Osteoblast (primary cell): Measurements from ENCODE around the gene ODAD4. TPM values are rescaled to one million over a fixed set of nuclear protein-coding genes. Genes with fewer than 3 reads are reported as not detected.

Experiments used
- total RNA-seq: library from RNA; depleted of rRNA; stranded (reverse); fragments of >200 nt; gene quantifications from 2 replicates; pipeline ENCODE4 v1.2.3, GENCODE V29; 2012

ODAD4 gene
- total RNA-seq, 1 donor: 1.1 TPM

Other genes with a start within 250 kb of the ODAD4 start
- 94.5 and 101 TPM in 2 replicates for gene EIF1, start 241.7 kb upstream of the ODAD4 start, total RNA-seq
- gene GAST, start 218.3 kb upstream of the ODAD4 start, total RNA-seq: not detected in 2 replicates
- gene HAP1, start 196.0 kb upstream of the ODAD4 start, total RNA-seq: under 0.01 TPM in 1 of 2 replicates, not detected in the other
- gene JUP, start 143.9 kb upstream of the ODAD4 start, total RNA-seq: 18.0 and 24.2 TPM in 2 replicates
- gene P3H4, start 118.7 kb upstream of the ODAD4 start, total RNA-seq: 59.7 and 66.6 TPM in 2 replicates
- 387 and 396 TPM in 2 replicates for gene FKBP10, start 117.6 kb upstream of the ODAD4 start, total RNA-seq
- 69.8 and 70.4 TPM in 2 replicates for gene NT5C3B, start 94.4 kb upstream of the ODAD4 start, total RNA-seq
- gene KLHL10, start 92.8 kb upstream of the ODAD4 start, total RNA-seq: 0.36 and 0.59 TPM in 2 replicates
- gene KLHL11, start 65.2 kb upstream of the ODAD4 start, total RNA-seq: 28.6 and 34.7 TPM in 2 replicates
- gene ACLY, start 11.7 kb upstream of the ODAD4 start, total RNA-seq: 271 and 273 TPM in 2 replicates
- gene CNP, start 36.2 kb downstream of the ODAD4 start, total RNA-seq: 87.6 and 96.4 TPM in 2 replicates
- gene DNAJC7, start 86.8 kb downstream of the ODAD4 start, total RNA-seq: 75.3 and 76.3 TPM in 2 replicates
- 38.0 and 39.1 TPM in 2 replicates for gene NKIRAS2, start 89.5 kb downstream of the ODAD4 start, total RNA-seq
- gene C17orf113, start 120.0 kb downstream of the ODAD4 start, total RNA-seq: under 0.01 and 0.29 TPM in 2 replicates
- not detected in 2 replicates for gene ZNF385C, start 167.9 kb downstream of the ODAD4 start, total RNA-seq
- gene DHX58, start 182.1 kb downstream of the ODAD4 start, total RNA-seq: 18.5 and 23.0 TPM in 2 replicates
- 8.3 and 9.0 TPM in 2 replicates for gene KAT2A, start 190.8 kb downstream of the ODAD4 start, total RNA-seq
- gene HSPB9, start 192.2 kb downstream of the ODAD4 start, total RNA-seq: not detected in 2 replicates
- gene RAB5C, start 224.4 kb downstream of the ODAD4 start, total RNA-seq: 80.0 and 90.5 TPM in 2 replicates